T47D (cell line): ENCODE data around the gene CRTC1.

Experiments
- DNase-seq, 2 experiments: peaks; one replicate each; pipeline versions ENCODE4 v3.0.0 to v3.0.0-alpha.2; 2011 to 2012; ENCODE audit warnings: low read depth in 1 of 2, low spot score in 1 of 2
- JUND ChIP-seq: IDR thresholded peaks from 2 replicates; pipeline ENCODE4 v1.6.1; 2012; ENCODE audit warnings: low read depth
- in situ Hi-C: cut with HindIII; loops from 2 replicates; pipeline ENCODE4 v1.10.0; 2016; ENCODE audit warnings: low sequenced_read_pairs, low pct_unique_long_range_greater_than_20kb

CRTC1 gene

GRCh38 chr19:18646535-18647370 lies 36.7 kb upstream of the CRTC1 start:
- in situ Hi-C loops, result no loop called here
- TF ChIP-seq JUND, result no peak
- no peak for DNase-seq

- DNase-seq, result no peak
- no peak for TF ChIP-seq JUND
- in situ Hi-C loops, result no loop called here
These were observed 36.1 kb upstream of the CRTC1 start for GRCh38 chr19:18647371-18647767.

GRCh38 chr19:18647807-18648206 lies 35.7 kb upstream of the CRTC1 start:
- in situ Hi-C loops, result no loop called here
- no peak for TF ChIP-seq JUND
- no peak for DNase-seq

DNA sequence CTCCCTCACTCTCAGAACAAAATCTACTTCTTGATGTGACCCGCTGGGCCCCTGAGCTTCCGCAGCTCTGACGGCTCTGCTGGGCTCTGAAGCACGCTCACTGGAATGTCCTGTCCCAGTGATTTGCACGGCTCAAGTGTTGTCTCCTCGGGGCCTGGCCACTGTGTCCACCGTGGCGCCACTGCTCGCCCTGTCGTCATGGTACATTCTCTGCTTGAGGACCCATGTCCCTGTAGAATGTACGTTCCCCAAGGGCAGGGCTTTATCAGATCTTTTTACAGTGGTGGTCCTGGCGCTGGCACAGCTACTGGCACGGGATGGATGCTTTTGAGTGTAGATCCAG lies 34.5 kb upstream of the CRTC1 start:
- TF ChIP-seq JUND, result no peak
- DNase-seq, result no peak
- in situ Hi-C loops, result no loop called here

DNA sequence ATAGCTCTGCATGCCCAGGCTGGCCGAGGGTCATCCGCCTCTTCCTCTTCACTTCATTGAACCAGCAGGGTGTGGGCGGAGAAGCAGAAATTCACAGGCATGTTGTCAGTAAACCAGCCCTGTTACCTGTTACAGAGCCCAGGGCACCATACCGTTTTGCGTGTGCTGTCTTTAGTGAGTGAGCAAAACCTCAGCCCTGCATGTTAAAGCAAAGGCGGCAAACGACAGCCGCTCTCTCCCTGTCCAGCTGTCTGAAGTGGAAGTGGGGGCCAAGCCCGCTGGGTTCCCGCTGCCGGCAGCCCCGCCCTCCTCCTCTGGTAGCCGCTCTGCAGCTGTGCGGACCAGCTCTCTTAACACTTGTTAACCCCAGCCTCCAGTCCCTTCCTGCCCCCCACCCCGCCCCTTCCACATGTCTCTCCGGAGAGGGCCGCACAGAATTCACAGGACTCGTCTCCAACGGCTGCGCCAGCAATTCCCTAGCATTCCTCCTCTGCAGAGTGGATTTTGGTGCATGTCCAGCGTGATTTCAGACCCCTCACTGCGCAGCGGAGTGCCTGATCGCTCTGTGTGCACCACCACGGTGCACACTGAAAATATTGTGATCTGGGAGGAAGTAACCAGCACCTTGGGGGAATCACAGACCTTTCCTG lies 34.0 kb upstream of the CRTC1 start:
- no peak for TF ChIP-seq JUND
- DNase-seq, result no peak
- in situ Hi-C loops, result no loop called here

DNA sequence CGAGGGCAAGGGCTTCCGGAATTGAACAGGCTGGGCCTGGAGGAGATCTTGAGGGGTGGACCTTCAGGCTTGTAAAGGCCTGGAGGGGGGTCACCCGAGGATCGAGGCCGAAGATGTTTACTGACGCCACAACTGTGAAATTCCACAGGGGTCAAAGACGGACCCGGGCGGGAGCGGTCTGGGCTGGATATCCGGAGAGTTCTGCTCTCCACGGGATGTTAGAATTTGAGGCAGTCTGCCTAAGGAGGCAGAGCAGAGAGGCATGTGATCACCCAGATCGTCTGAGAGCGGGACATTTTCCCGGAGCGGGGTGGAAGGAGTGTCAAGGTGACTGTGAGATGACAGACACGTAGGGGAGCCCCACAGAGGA lies 33.5 kb upstream of the CRTC1 start:
- in situ Hi-C loops, result no loop called here
- no peak for TF ChIP-seq JUND
- DNase-seq, result no peak

- in situ Hi-C loops, result no loop called here
These were observed 32.9 kb upstream of the CRTC1 start for GRCh38 chr19:18650468-18651041.

DNA sequence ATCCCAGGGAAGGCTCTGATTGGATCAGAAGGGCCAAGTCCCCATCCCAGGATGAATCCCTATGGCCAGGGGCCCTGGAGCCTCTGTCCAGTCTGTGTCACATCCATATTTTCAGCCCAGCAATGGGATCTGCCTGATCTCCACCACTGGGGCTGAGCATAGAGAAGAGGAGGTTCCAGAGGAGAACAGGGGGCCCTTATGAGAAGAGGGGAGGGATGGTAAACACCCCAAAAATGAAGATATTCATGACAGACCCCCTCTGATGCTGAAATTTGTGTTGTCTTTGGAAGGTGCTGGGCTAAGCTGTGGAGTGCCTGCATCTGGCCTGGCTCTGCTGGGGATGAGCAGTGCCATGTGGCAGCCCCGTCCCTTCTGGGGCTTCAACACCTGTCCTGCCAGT lies 32.2 kb upstream of the CRTC1 start:
- no peak for DNase-seq
- no peak for TF ChIP-seq JUND
- in situ Hi-C loops, result no loop called here

More at GRCh38 chr19:18650468-18651041, 32.9 kb upstream of the CRTC1 start:
- TF ChIP-seq JUND, result no peak
- no peak for DNase-seq

GRCh38 chr19:18651733-18652132 lies 31.7 kb upstream of the CRTC1 start:
- DNase-seq, result no peak
- in situ Hi-C loops, result no loop called here
- TF ChIP-seq JUND, result no peak

GRCh38 chr19:18653853-18654252 lies 29.6 kb upstream of the CRTC1 start:
- in situ Hi-C loops, result no loop called here
- DNase-seq, result no peak
- no peak for TF ChIP-seq JUND

GRCh38 chr19:18654469-18654868 lies 29.0 kb upstream of the CRTC1 start:
- DNase-seq, result no peak
- in situ Hi-C loops, result no loop called here
- TF ChIP-seq JUND, result no peak

GRCh38 chr19:18655173-18655844 lies 28.2 kb upstream of the CRTC1 start:
- DNase-seq, result no peak
- in situ Hi-C loops, result no loop called here
- TF ChIP-seq JUND, result no peak
